Fibroblast of lung (primary cell): ENCODE data around the gene SLC25A33. TPM values are rescaled to one million over a fixed set of nuclear protein-coding genes. Genes with fewer than 3 reads are reported as not detected.

ENCODE experiments used
- DNase-seq, 2 donors: peaks; one replicate each; pipeline versions ENCODE4 v3.0.0 to v3.0.0-alpha.2; 2010; ENCODE audit warnings: low read depth in 2 of 2
- H2AFZ ChIP-seq: 2 replicates; pipeline ENCODE4 v1.5.1; 2012; ENCODE audit warnings: low read length, control low read depth, inconsistent platforms
- H3K27ac ChIP-seq: 2 replicates; pipeline ENCODE4 v1.5.1; 2011; ENCODE audit warnings: low read length, control low read depth; ENCODE audit not compliant: insufficient read depth
- H3K27me3 ChIP-seq: 2 replicates; pipeline ENCODE4 v1.5.1; 2011; ENCODE audit warnings: mild to moderate bottlenecking, low read length; ENCODE audit not compliant: control insufficient read depth, insufficient read depth
- H3K36me3 ChIP-seq: 2 replicates; pipeline ENCODE4 v1.5.1; 2011; ENCODE audit warnings: low read length; ENCODE audit not compliant: control insufficient read depth, insufficient read depth
- H3K4me1 ChIP-seq: 2 replicates; pipeline ENCODE4 v1.5.1; 2011; ENCODE audit warnings: low read length; ENCODE audit not compliant: control insufficient read depth, insufficient read depth; ENCODE audit errors: extremely low read depth
- H3K4me2 ChIP-seq: 2 replicates; pipeline ENCODE4 v1.5.1; 2011; ENCODE audit warnings: low read length, control low read depth; ENCODE audit not compliant: insufficient read depth; ENCODE audit errors: extremely low read depth
- H3K4me3 ChIP-seq, 4 experiments: fragments of 200-600 bp in 1 of 4; sonication (generic) in 1 of 4; replicated peaks in 1 of 4; 2 replicates each; pipeline ENCODE4 v1.5.1; 2011 to 2016; ENCODE audit warnings: low read length in 4 of 4, low read depth in 3 of 4, mild to moderate bottlenecking in 3 of 4, control low read depth in 2 of 4, inconsistent platforms in 1 of 4, mixed read lengths in 1 of 4; ENCODE audit not compliant: insufficient read depth in 1 of 4; ENCODE audit errors: control extremely low read depth in 1 of 4
- H3K79me2 ChIP-seq: 2 replicates; pipeline ENCODE4 v1.5.1; 2012; ENCODE audit warnings: mild to moderate bottlenecking, low read length, inconsistent platforms; ENCODE audit not compliant: control insufficient read depth, insufficient read depth
- H3K9ac ChIP-seq: 2 replicates; pipeline ENCODE4 v1.5.1; 2011; ENCODE audit warnings: mild to moderate bottlenecking, low read length, control low read depth; ENCODE audit not compliant: insufficient read depth
- H3K9me3 ChIP-seq: 2 replicates; pipeline ENCODE4 v1.5.1; 2012; ENCODE audit warnings: low read depth, low read length; ENCODE audit not compliant: control insufficient read depth, insufficient read depth
- H4K20me1 ChIP-seq: 2 replicates; pipeline ENCODE4 v1.5.1; 2011; ENCODE audit warnings: low read length; ENCODE audit not compliant: control insufficient read depth, insufficient read depth; ENCODE audit errors: extremely low read depth
- EZH2 ChIP-seq: IDR thresholded peaks from 2 replicates; pipeline ENCODE4 v1.5.1; 2012; ENCODE audit warnings: low read length, control low read depth, mild to moderate bottlenecking; ENCODE audit errors: missing control alignments
- polyA plus RNA-seq, 2 donors: library from polyadenylated mRNA; depleted of rRNA in 1 of 2; stranded (reverse) in 1 of 2; unstranded in 1 of 2; fragments of >200 nt; gene quantifications; 2 replicates each; pipeline ENCODE4 v1.2.1, GENCODE V29; 2011 to 2012; ENCODE audit warnings: missing spikeins in 1 of 2
- total RNA-seq: library from RNA; depleted of rRNA; stranded (reverse); fragments of >200 nt; gene quantifications from 2 replicates; pipeline ENCODE4 v1.2.1, GENCODE V29; 2014
- TF ChIP-seq, protein P1 (sequence below), 2 donors: IDR thresholded peaks in 1 of 2; conservative IDR thresholded peaks in 1 of 2; 1 replicate in 1 of 2; 2 replicates in 1 of 2; pipeline ENCODE4 v1.5.1; 2011 to 2012; ENCODE audit warnings: low read length in 2 of 2, control low read depth in 1 of 2, inconsistent platforms in 1 of 2, low read depth in 1 of 2, mild to moderate bottlenecking in 1 of 2

SLC25A33 gene
- total and polyA plus RNA-seq, 2 donors (not counting 1 experiment from before 2014, with no cell fraction given), result 3.5 to 4.8 TPM

GRCh38 chr1:9601942-9602793 lies 62.9 kb downstream of the SLC25A33 start:
- no peaks in the 10 kb centered on the region for H4K20me1 ChIP-seq
- H2AFZ ChIP-seq, result no peak overlapping the region
- no peak overlapping the region for H3K27ac ChIP-seq
- peaks cover 9% of the 10 kb centered on the region for H3K36me3 ChIP-seq
- no peaks in the 10 kb centered on the region for H3K79me2 ChIP-seq
- no peak overlapping the region for H3K4me2 ChIP-seq
- no peaks in the 10 kb centered on the region for H3K4me1 ChIP-seq
- no peak for DNase-seq
- H3K4me3 ChIP-seq, result no peak overlapping the region
- TF ChIP-seq, protein P1, sequence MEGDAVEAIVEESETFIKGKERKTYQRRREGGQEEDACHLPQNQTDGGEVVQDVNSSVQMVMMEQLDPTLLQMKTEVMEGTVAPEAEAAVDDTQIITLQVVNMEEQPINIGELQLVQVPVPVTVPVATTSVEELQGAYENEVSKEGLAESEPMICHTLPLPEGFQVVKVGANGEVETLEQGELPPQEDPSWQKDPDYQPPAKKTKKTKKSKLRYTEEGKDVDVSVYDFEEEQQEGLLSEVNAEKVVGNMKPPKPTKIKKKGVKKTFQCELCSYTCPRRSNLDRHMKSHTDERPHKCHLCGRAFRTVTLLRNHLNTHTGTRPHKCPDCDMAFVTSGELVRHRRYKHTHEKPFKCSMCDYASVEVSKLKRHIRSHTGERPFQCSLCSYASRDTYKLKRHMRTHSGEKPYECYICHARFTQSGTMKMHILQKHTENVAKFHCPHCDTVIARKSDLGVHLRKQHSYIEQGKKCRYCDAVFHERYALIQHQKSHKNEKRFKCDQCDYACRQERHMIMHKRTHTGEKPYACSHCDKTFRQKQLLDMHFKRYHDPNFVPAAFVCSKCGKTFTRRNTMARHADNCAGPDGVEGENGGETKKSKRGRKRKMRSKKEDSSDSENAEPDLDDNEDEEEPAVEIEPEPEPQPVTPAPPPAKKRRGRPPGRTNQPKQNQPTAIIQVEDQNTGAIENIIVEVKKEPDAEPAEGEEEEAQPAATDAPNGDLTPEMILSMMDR (conservative IDR thresholded peaks at IDR 0.05 in 1 of 2, IDR thresholded peaks at IDR 0.05 in 1 of 2; ENCODE audit: low read depth in 1 of 2, low read length in 2 of 2), result no peak
- no peak for TF ChIP-seq EZH2
- no peaks in the 10 kb centered on the region for H3K27me3 ChIP-seq
- no peak overlapping the region for H3K9ac ChIP-seq
- H3K9me3 ChIP-seq, result no peaks in the 10 kb centered on the region

- peaks cover 7% of the 10 kb centered on the region for H3K36me3 ChIP-seq
- no peak for DNase-seq
- H3K79me2 ChIP-seq, result no peaks in the 10 kb centered on the region
- H3K27ac ChIP-seq, result no peak overlapping the region
- no peaks in the 10 kb centered on the region for H3K27me3 ChIP-seq
- no peaks in the 10 kb centered on the region for H3K9me3 ChIP-seq
- H3K9ac ChIP-seq, result no peak overlapping the region
- no peak overlapping the region for H3K4me2 ChIP-seq
- no peak overlapping the region for H2AFZ ChIP-seq
- H3K4me1 ChIP-seq, result no peaks in the 10 kb centered on the region
- no peaks in the 10 kb centered on the region for H4K20me1 ChIP-seq
- no peak overlapping the region for H3K4me3 ChIP-seq
- TF ChIP-seq EZH2, result no peak
- TF ChIP-seq, protein P1 (conservative IDR thresholded peaks at IDR 0.05 in 1 of 2, IDR thresholded peaks at IDR 0.05 in 1 of 2; ENCODE audit: low read depth in 1 of 2, low read length in 2 of 2), result no peak
These were observed 63.5 kb downstream of the SLC25A33 start for GRCh38 chr1:9602794-9603167.

DNA sequence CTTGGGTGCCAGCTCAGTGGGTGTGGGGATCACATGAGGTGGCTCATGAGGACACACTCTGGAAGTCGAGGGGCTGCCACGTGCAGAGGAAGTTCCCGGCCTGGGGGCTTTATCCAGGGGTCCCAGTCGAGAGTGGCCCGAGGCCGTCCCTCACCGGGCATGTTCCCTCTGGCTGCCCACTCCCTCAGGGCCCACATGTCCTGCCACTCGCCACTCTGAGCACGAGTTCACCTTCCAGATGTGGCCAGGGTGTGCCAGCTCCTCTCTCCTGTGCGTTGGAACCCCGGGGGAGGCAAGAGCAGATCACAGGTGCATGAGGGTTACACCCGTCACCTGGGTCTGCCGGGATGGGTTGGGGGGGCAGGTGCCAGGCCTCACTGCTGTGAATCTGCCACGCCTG lies 64.0 kb downstream of the SLC25A33 start:
- peaks cover 7% of the 10 kb centered on the region for H3K36me3 ChIP-seq
- H3K4me1 ChIP-seq, result no peaks in the 10 kb centered on the region
- H3K79me2 ChIP-seq, result no peaks in the 10 kb centered on the region
- TF ChIP-seq, protein P1 (conservative IDR thresholded peaks at IDR 0.05 in 1 of 2, IDR thresholded peaks at IDR 0.05 in 1 of 2; ENCODE audit: low read depth in 1 of 2, low read length in 2 of 2), result no peak
- no peak for TF ChIP-seq EZH2
- H3K9me3 ChIP-seq, result no peaks in the 10 kb centered on the region
- H2AFZ ChIP-seq, result no peak overlapping the region
- no peaks in the 10 kb centered on the region for H4K20me1 ChIP-seq
- no peaks in the 10 kb centered on the region for H3K27me3 ChIP-seq
- no peak for DNase-seq
- no peak overlapping the region for H3K4me2 ChIP-seq
- no peak overlapping the region for H3K9ac ChIP-seq
- no peak overlapping the region for H3K27ac ChIP-seq
- H3K4me3 ChIP-seq, result no peak overlapping the region
